Measurements from ENCODE around the gene MYL12A.

The MYL12A gene

DNA sequence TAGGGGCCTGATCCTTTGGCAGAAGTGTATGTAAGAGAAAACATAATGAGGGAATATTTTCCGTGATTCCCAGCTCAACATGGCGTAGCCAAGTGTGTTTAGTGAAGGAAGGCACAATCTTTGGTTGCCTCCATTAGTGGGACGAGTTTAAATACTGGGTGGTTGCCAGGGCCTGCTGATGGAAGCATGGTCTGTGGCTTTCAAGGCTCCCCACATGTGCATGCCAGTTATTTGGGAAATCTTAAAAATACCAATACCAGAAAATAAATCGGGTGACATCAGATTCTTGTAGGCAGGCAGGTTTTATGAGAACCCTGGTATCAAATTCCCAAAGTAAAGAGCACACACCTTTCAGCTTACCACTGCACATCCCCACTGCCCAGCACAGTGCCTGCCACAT is 7.1 kb downstream of the MYL12A start:
- Histone ChIP-seq H3K79me2 (ENCODE audit: insufficient read depth, low read length) (peaks cover 19% of the 10 kb centered on the region), H3K9me3 (ENCODE audit: low read length) (no peaks in the 10 kb centered on the region), H3K4me1 (ENCODE audit: insufficient read depth, low read length, severe bottlenecking) (peaks cover 8% of the 10 kb centered on the region), H2AFZ (ENCODE audit: low read length) (no peak overlapping the region), H3K27me3 (ENCODE audit: insufficient read depth, low read length) (no peaks in the 10 kb centered on the region), H3K9ac (ENCODE audit: low read length) (no peak overlapping the region), H3K4me3 (ENCODE audit: low read depth, low read length, poor library complexity, severe bottlenecking) (no peak overlapping the region), H4K20me1 (ENCODE audit: insufficient read depth, low read length) (no peaks in the 10 kb centered on the region), H3K36me3 (ENCODE audit: insufficient read depth, low read length) (peaks cover 59% of the 10 kb centered on the region), H3K9me2 (ENCODE audit: low read depth, low read length) (no peaks in the 10 kb centered on the region), H3F3A (ENCODE audit: insufficient read depth, low read length) (no peaks in the 10 kb centered on the region), H3K4me2 (ENCODE audit: low read length) (no peak overlapping the region), H3K27ac (ENCODE audit: low read depth, low read length, poor library complexity, severe bottlenecking) (no peak overlapping the region)
- TF ChIP-seq EZH2 (IDR thresholded peaks at IDR 0.05; ENCODE audit: borderline replicate concordance, low read length), result no peak
- TF ChIP-seq, protein P1, sequence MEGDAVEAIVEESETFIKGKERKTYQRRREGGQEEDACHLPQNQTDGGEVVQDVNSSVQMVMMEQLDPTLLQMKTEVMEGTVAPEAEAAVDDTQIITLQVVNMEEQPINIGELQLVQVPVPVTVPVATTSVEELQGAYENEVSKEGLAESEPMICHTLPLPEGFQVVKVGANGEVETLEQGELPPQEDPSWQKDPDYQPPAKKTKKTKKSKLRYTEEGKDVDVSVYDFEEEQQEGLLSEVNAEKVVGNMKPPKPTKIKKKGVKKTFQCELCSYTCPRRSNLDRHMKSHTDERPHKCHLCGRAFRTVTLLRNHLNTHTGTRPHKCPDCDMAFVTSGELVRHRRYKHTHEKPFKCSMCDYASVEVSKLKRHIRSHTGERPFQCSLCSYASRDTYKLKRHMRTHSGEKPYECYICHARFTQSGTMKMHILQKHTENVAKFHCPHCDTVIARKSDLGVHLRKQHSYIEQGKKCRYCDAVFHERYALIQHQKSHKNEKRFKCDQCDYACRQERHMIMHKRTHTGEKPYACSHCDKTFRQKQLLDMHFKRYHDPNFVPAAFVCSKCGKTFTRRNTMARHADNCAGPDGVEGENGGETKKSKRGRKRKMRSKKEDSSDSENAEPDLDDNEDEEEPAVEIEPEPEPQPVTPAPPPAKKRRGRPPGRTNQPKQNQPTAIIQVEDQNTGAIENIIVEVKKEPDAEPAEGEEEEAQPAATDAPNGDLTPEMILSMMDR (IDR thresholded peaks at IDR 0.05; ENCODE audit: low read length), result no peak

DNA sequence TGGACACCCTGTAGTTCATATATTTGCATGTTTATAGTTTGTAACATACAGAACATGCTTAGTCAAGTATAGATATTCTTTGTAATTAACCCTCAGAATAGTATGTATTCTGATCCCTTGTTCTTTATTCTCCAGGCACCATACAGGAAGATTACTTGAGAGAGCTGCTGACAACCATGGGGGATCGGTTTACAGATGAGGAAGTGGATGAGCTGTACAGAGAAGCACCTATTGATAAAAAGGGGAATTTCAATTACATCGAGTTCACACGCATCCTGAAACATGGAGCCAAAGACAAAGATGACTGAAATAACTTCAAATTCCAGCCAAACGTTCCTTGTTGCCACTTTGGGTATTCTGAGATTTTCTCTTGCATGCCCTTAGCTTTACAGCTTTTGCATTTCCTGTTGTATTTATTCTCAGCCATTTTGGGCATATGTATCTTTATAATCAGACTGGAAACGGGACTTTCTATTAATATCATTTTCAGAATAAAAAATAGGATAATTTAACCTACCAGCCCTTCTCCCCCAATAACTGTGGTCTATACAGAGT is 8.1 kb downstream of the MYL12A start:
- no peaks in the 10 kb centered on the region for H3K9me2 ChIP-seq (ENCODE audit: low read depth, low read length)
- no peaks in the 10 kb centered on the region for H3F3A ChIP-seq (ENCODE audit: insufficient read depth, low read length)
- H3K36me3 ChIP-seq (ENCODE audit: insufficient read depth, low read length), result peaks cover 59% of the 10 kb centered on the region
- no peak overlapping the region for H3K9ac ChIP-seq (ENCODE audit: low read length)
- peaks cover 11% of the 10 kb centered on the region for H3K79me2 ChIP-seq (ENCODE audit: insufficient read depth, low read length)
- H3K4me3 ChIP-seq (ENCODE audit: low read depth, low read length, poor library complexity, severe bottlenecking), result no peak overlapping the region
- H3K4me2 ChIP-seq (ENCODE audit: low read length), result no peak overlapping the region
- no peaks in the 10 kb centered on the region for H4K20me1 ChIP-seq (ENCODE audit: insufficient read depth, low read length)
- TF ChIP-seq, protein P1 (IDR thresholded peaks at IDR 0.05; ENCODE audit: low read length), result no peak
- no peak for TF ChIP-seq EZH2 (IDR thresholded peaks at IDR 0.05; ENCODE audit: borderline replicate concordance, low read length)
- no peaks in the 10 kb centered on the region for H3K9me3 ChIP-seq (ENCODE audit: low read length)
- H3K4me1 ChIP-seq (ENCODE audit: insufficient read depth, low read length, severe bottlenecking), result peaks cover 6% of the 10 kb centered on the region
- no peak overlapping the region for H3K27ac ChIP-seq (ENCODE audit: low read depth, low read length, poor library complexity, severe bottlenecking)
- no peak overlapping the region for H2AFZ ChIP-seq (ENCODE audit: low read length)
- H3K27me3 ChIP-seq (ENCODE audit: insufficient read depth, low read length), result no peaks in the 10 kb centered on the region

DNA sequence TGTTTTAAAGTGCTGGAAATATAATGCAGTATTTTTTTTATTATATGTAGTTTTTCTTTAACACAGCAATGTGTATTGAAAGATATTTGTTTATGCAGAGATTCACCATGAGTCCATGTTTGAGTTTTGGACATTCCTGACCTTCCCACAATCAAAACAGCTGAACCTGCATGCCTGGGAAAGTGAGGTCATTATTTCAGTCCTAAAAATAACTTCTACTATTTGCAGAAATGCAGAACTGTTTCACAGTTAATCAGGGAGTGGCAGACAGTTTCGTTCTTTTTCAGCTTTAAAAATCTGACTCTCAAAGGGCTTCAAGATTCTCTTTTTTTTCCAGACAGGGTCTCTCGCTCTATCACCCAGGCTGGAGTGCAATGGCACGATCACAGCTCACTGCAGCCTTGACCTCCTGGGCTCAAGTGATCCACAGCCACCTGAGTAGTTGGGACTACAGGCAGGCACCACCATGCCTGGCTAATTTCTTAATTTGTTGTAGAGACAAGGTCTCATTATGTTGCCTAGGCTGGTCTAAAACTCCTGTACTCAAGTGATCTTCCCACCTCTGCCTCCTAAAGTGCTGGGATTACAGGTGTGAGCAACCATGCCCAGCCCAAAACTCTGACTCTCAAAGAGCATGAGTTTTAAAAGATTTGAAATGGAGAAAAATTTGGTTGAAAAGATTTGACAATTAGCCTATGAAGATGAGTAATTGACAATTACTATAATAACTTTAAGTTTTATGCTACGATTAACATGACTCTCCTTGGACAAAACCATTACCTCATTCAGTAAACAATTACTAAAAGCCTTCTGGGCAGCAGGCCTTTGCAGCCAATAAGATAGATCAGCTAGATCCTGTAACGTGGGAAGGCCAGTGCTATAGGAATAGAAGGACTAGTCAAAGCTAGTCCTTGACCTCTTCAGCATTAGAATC is 9.4 kb downstream of the MYL12A start:
- Histone ChIP-seq H3K9ac (ENCODE audit: low read length) (no peak overlapping the region), H3K4me2 (ENCODE audit: low read length) (no peak overlapping the region), H3F3A (ENCODE audit: insufficient read depth, low read length) (no peaks in the 10 kb centered on the region), H3K27me3 (ENCODE audit: insufficient read depth, low read length) (no peaks in the 10 kb centered on the region), H3K4me3 (ENCODE audit: low read depth, low read length, poor library complexity, severe bottlenecking) (no peak overlapping the region), H3K79me2 (ENCODE audit: insufficient read depth, low read length) (no peaks in the 10 kb centered on the region), H4K20me1 (ENCODE audit: insufficient read depth, low read length) (no peaks in the 10 kb centered on the region), H3K4me1 (ENCODE audit: insufficient read depth, low read length, severe bottlenecking) (peaks cover 10% of the 10 kb centered on the region), H2AFZ (ENCODE audit: low read length) (no peak overlapping the region), H3K27ac (ENCODE audit: low read depth, low read length, poor library complexity, severe bottlenecking) (no peak overlapping the region), H3K9me2 (ENCODE audit: low read depth, low read length) (no peaks in the 10 kb centered on the region), H3K9me3 (ENCODE audit: low read length) (no peaks in the 10 kb centered on the region), H3K36me3 (ENCODE audit: insufficient read depth, low read length) (peaks cover 59% of the 10 kb centered on the region)
- TF ChIP-seq, protein P1 (IDR thresholded peaks at IDR 0.05; ENCODE audit: low read length), result no peak
- TF ChIP-seq EZH2 (IDR thresholded peaks at IDR 0.05; ENCODE audit: borderline replicate concordance, low read length), result no peak

Measured in OCI-LY1 (cell line).